GM12878 (cell line): ENCODE measurements around the gene NPLOC4. TPM values are rescaled to one million over a fixed set of nuclear protein-coding genes. Genes with fewer than 3 reads are reported as not detected.

Experiments used
- BACH1 ChIP-seq: fragments of 450-650 bp; IDR thresholded peaks from 2 replicates; pipeline ENCODE4 v1.6.1; 2017; ENCODE audit warnings: mild to moderate bottlenecking, borderline replicate concordance
- BCL11A ChIP-seq: IDR thresholded peaks from 2 replicates; pipeline ENCODE4 v1.6.1; 2011; ENCODE audit warnings: low read depth, low read length
- BHLHE40 ChIP-seq, 2 experiments: fragments of 450-650 bp in 1 of 2; IDR thresholded peaks; 2 replicates each; pipeline ENCODE4 v1.6.1; 2011 to 2017; ENCODE audit warnings: low read depth in 2 of 2, borderline replicate concordance in 1 of 2, improper control_type of control experiment in 1 of 2, low read length in 1 of 2, mild to moderate bottlenecking in 1 of 2
- BMI1 ChIP-seq: fragments of 450-650 bp; IDR thresholded peaks from 2 replicates; pipeline ENCODE4 v1.6.1; 2016; ENCODE audit warnings: mild to moderate bottlenecking, moderate library complexity, borderline replicate concordance
- CBX5 ChIP-seq: sonication (generic); IDR thresholded peaks from 2 replicates; pipeline ENCODE4 v1.6.1; 2016; ENCODE audit warnings: low read depth, moderate library complexity, mild to moderate bottlenecking, inconsistent platforms
- ESRRA ChIP-seq: IDR thresholded peaks from 2 replicates; pipeline ENCODE4 v1.6.1; 2012; ENCODE audit warnings: mild to moderate bottlenecking, low read length, improper control_type of control experiment
- FOXK2 ChIP-seq: fragments of 450-650 bp; IDR thresholded peaks from 2 replicates; pipeline ENCODE4 v1.6.1; 2017; ENCODE audit warnings: mild to moderate bottlenecking, moderate library complexity
- JUNB ChIP-seq: IDR thresholded peaks from 2 replicates; pipeline ENCODE4 v1.6.1; 2016; ENCODE audit warnings: antibody characterized with exemption, mild to moderate bottlenecking
- MTA2 ChIP-seq: fragments of 450-650 bp; IDR thresholded peaks from 2 replicates; pipeline ENCODE4 v1.6.1; 2016; ENCODE audit warnings: low read depth, mild to moderate bottlenecking, moderate library complexity
- POLR2A ChIP-seq: IDR thresholded peaks from 2 replicates; pipeline ENCODE4 v1.6.1; 2011; ENCODE audit warnings: low read depth, mild to moderate bottlenecking, low read length
- RBBP5 ChIP-seq: fragments of 200-600 bp; sonication (generic); conservative IDR thresholded peaks from 2 replicates; pipeline ENCODE4 v1.6.1; 2016
- RELB ChIP-seq: fragments of 450-650 bp; IDR thresholded peaks from 2 replicates; pipeline ENCODE4 v1.6.1; 2017; ENCODE audit warnings: low read depth, mild to moderate bottlenecking, moderate library complexity
- SMARCA5 ChIP-seq: fragments of 450-650 bp; IDR thresholded peaks from 2 replicates; pipeline ENCODE4 v1.6.1; 2017; ENCODE audit warnings: mild to moderate bottlenecking
- SP1 ChIP-seq: IDR thresholded peaks from one replicate; pipeline ENCODE4 v1.6.1; 2011; ENCODE audit warnings: low read depth, low read length
- YBX1 ChIP-seq: fragments of 450-650 bp; IDR thresholded peaks from 2 replicates; pipeline ENCODE4 v1.6.1; 2016; ENCODE audit warnings: antibody characterized with exemption
- ZNF217 ChIP-seq: fragments of 450-650 bp; IDR thresholded peaks from 2 replicates; pipeline ENCODE4 v1.6.1; 2017; ENCODE audit warnings: antibody characterized with exemption, mild to moderate bottlenecking
- ZNF592 ChIP-seq: fragments of 450-650 bp; IDR thresholded peaks from 2 replicates; pipeline ENCODE4 v1.6.1; 2017; ENCODE audit warnings: mild to moderate bottlenecking, moderate library complexity
- ZSCAN29 ChIP-seq: fragments of 450-650 bp; IDR thresholded peaks from 2 replicates; pipeline ENCODE4 v1.6.1; 2017; ENCODE audit warnings: mild to moderate bottlenecking, moderate library complexity
- ZZZ3 ChIP-seq: IDR thresholded peaks from 2 replicates; pipeline ENCODE4 v1.6.1; 2011; ENCODE audit warnings: low read depth; ENCODE audit not compliant: control insufficient read depth, insufficient read length
- polyA plus RNA-seq, 11 experiments: library from polyadenylated mRNA; depleted of rRNA in 4 of 11; unstranded in 6 of 11; stranded (reverse) in 5 of 11; fragments of >200 nt; fragmentation: Nextera tagmentation in 4 of 11; fragmentation: Illumina TruSeq in 1 of 11; extraction: Ambion mirVana in 4 of 11; extraction: Trizol in 1 of 11; gene quantifications; 1 replicate in 1 of 11; 2 replicates in 10 of 11; pipeline versions ENCODE4 v1.2.1 to v1.2.3, GENCODE V29; 2011 to 2016; ENCODE audit warnings: inconsistent platforms in 2 of 11, missing spikeins in 2 of 11, low read depth in 1 of 11
- total RNA-seq, 4 experiments: library from RNA; depleted of rRNA in 3 of 4; stranded (reverse); fragments of >200 nt in 3 of 4; fragmentation: Illumina TruSeq in 1 of 4; extraction: Trizol in 1 of 4; gene quantifications; 2 replicates each; pipeline versions ENCODE4 v1.2.1 to v1.2.3, GENCODE V29; 2013 to 2021
- TF ChIP-seq, protein P1 (sequence below): fragments of 450-650 bp; IDR thresholded peaks from 2 replicates; pipeline ENCODE4 v1.6.1; 2017; ENCODE audit warnings: mild to moderate bottlenecking
- TF ChIP-seq, protein P2 (sequence below): IDR thresholded peaks from 2 replicates; pipeline ENCODE4 v1.6.1; 2012; ENCODE audit warnings: low read length, inconsistent platforms
- TF ChIP-seq, protein P3 (sequence below): IDR thresholded peaks from 2 replicates; pipeline ENCODE4 v1.6.1; 2011; ENCODE audit warnings: borderline replicate concordance, low read depth, mild to moderate bottlenecking, moderate library complexity, mixed read lengths, low read length; ENCODE audit not compliant: insufficient read depth; ENCODE audit errors: extremely low read length

NPLOC4 gene
- total and polyA plus RNA-seq, 10 of the 15 experiments (the other 5 are each of a cell fraction or from before 2014, with no cell fraction given), result 1.5 to 83.7 (median 45.8) TPM

DNA sequence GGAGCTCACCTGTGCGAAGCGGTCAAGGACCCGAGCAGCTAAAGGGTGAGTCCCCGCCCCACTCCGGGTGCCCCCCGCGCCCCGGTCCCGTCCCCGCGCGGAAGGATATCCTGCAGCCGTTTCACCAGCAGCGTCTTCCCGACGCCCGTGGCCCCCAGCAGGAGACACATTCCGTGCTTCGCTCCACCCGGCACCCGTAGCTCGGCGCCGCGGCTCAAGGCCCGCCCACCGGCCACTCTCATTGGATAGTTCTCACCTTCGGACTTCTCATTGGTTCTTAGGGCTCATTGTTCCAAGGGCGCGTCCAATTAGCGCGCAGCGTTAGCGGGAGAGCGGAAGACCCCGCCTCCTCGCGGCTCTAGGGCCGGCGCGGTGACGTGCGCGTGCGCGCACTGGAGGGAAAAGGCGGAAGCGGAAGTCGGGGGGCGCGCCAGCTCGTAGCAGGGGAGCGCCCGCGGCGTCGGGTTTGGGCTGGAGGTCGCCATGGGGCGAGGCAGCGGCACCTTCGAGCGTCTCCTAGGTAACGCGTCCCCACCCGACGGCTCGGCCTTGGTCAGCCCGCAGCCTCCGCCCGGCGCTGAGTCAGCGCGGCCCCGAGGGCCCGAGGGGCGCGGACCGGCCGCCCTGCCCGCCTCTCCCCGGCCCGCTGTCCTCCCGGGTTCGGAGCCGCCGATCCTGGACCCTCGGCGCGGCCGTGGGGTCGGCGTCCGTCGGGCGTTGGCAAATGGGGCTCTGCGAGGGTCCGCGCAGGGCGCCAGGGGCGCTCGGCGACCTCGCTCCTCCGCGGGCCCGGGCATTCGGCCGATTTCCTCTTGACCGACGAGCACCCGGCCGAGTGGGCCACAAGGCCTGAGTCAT lies 46.9 kb upstream of the NPLOC4 start, which contains the start of the genes ARL16 and HGS (continued):
- TF ChIP-seq FOXK2, result no peak
- TF ChIP-seq ZNF217, result no peak
- TF ChIP-seq RELB, result peak; percentile 73; the same call in 1 of the 2 replicates
- TF ChIP-seq RBBP5, result no peak
- no peak for TF ChIP-seq BMI1
- TF ChIP-seq ESRRA, result no peak
- no peak for TF ChIP-seq ZNF592
- peak; percentile 88 for TF ChIP-seq POLR2A
- TF ChIP-seq SP1, result peak; percentile 99
- TF ChIP-seq, protein P1, sequence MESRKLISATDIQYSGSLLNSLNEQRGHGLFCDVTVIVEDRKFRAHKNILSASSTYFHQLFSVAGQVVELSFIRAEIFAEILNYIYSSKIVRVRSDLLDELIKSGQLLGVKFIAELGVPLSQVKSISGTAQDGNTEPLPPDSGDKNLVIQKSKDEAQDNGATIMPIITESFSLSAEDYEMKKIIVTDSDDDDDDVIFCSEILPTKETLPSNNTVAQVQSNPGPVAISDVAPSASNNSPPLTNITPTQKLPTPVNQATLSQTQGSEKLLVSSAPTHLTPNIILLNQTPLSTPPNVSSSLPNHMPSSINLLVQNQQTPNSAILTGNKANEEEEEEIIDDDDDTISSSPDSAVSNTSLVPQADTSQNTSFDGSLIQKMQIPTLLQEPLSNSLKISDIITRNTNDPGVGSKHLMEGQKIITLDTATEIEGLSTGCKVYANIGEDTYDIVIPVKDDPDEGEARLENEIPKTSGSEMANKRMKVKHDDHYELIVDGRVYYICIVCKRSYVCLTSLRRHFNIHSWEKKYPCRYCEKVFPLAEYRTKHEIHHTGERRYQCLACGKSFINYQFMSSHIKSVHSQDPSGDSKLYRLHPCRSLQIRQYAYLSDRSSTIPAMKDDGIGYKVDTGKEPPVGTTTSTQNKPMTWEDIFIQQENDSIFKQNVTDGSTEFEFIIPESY, result no peak
- TF ChIP-seq, protein P2, sequence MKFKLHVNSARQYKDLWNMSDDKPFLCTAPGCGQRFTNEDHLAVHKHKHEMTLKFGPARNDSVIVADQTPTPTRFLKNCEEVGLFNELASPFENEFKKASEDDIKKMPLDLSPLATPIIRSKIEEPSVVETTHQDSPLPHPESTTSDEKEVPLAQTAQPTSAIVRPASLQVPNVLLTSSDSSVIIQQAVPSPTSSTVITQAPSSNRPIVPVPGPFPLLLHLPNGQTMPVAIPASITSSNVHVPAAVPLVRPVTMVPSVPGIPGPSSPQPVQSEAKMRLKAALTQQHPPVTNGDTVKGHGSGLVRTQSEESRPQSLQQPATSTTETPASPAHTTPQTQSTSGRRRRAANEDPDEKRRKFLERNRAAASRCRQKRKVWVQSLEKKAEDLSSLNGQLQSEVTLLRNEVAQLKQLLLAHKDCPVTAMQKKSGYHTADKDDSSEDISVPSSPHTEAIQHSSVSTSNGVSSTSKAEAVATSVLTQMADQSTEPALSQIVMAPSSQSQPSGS, result no peak
- TF ChIP-seq YBX1, result no peak
- TF ChIP-seq ZSCAN29, result no peak
- TF ChIP-seq MTA2, result no peak
- no peak for TF ChIP-seq BCL11A
- TF ChIP-seq SMARCA5, result peak; percentile 66
- no peak for TF ChIP-seq JUNB
- no peak; a peak in 1 of 4 replicates for TF ChIP-seq BHLHE40 (IDR thresholded peaks at IDR 0.05; ENCODE audit: borderline replicate concordance in 1 of 2, low read depth in 2 of 2, low read length in 1 of 2)
- no peak for TF ChIP-seq CBX5
- no peak for TF ChIP-seq ZZZ3
- TF ChIP-seq, protein P3, sequence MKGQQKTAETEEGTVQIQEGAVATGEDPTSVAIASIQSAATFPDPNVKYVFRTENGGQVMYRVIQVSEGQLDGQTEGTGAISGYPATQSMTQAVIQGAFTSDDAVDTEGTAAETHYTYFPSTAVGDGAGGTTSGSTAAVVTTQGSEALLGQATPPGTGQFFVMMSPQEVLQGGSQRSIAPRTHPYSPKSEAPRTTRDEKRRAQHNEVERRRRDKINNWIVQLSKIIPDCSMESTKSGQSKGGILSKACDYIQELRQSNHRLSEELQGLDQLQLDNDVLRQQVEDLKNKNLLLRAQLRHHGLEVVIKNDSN, result no peak
- TF ChIP-seq BACH1, result peak; percentile 79
